PC-3 (cell line): ENCODE data around the gene IQSEC1. TPM values are rescaled to one million over a fixed set of nuclear protein-coding genes. Genes with fewer than 3 reads are reported as not detected.

Experiments used
- ATAC-seq: fragments of 200-7000 bp; cut with Tn5 transposase; 2 replicates; pipeline ENCODE4 v1.9.1; 2020; ENCODE audit warnings: mild to moderate bottlenecking, moderate library complexity
- BruUV-seq: library from RNA; stranded (reverse); fragments of 400-500 nt; replicated peaks from 2 replicates; lab custom pipeline; 2021; lab: Mats Ljungman, UMichigan
- CTCF ChIA-PET: fragments of 300-600 bp; sonication (Branson Sonifier 250); formaldehyde crosslinking; loops from one replicate; lab custom pipeline; 2022; ENCODE audit warnings: antibody characterized with exemption; lab: Charles Lee
- POLR2A ChIA-PET: fragments of 300-600 bp; sonication (Branson Sonifier 250); formaldehyde crosslinking; loops from one replicate; lab custom pipeline; 2022; ENCODE audit warnings: antibody characterized with exemption; ENCODE audit not compliant: unreplicated experiment; lab: Charles Lee
- DNase-seq: peaks from one replicate; pipeline ENCODE4 v3.0.0-alpha.2; 2015
- H2AFZ ChIP-seq: fragments of 300-600 bp; sonication (generic); 2 replicates; pipeline ENCODE4 v1.6.0; 2016; ENCODE audit warnings: antibody characterized with exemption, low read length
- H3F3A ChIP-seq: fragments of 300-600 bp; sonication (generic); one replicate; pipeline ENCODE4 v1.6.0; 2017; ENCODE audit warnings: antibody characterized with exemption, low read length, control low read depth, mild to moderate bottlenecking; ENCODE audit not compliant: unreplicated experiment
- H3K27ac ChIP-seq: fragments of 300-600 bp; sonication (generic); 2 replicates; pipeline ENCODE4 v1.5.1; 2016; ENCODE audit warnings: mild to moderate bottlenecking, low read length
- H3K27me3 ChIP-seq: fragments of 300-600 bp; sonication (generic); 2 replicates; pipeline ENCODE4 v1.6.1; 2016; ENCODE audit warnings: low read length, mixed read lengths
- H3K36me3 ChIP-seq: fragments of 300-600 bp; sonication (generic); 2 replicates; pipeline ENCODE4 v1.6.1; 2016; ENCODE audit warnings: low read depth, mixed run types, low read length, mixed read lengths
- H3K4me1 ChIP-seq: fragments of 300-600 bp; sonication (generic); 2 replicates; pipeline ENCODE4 v1.5.1; 2016; ENCODE audit warnings: low read length; ENCODE audit not compliant: insufficient read depth
- H3K4me2 ChIP-seq: fragments of 300-600 bp; sonication (generic); 2 replicates; pipeline ENCODE4 v1.6.0; 2016; ENCODE audit warnings: low read length
- H3K4me3 ChIP-seq: fragments of 300-600 bp; sonication (generic); 2 replicates; pipeline ENCODE4 v1.5.1; 2016; ENCODE audit warnings: mild to moderate bottlenecking, low read length, mixed read lengths
- H3K79me2 ChIP-seq: fragments of 300-600 bp; sonication (generic); 2 replicates; pipeline ENCODE4 v1.6.1; 2017; ENCODE audit warnings: low read length, mixed read lengths
- H3K9ac ChIP-seq: fragments of 300-600 bp; sonication (generic); 2 replicates; pipeline ENCODE4 v1.6.0; 2016; ENCODE audit warnings: mild to moderate bottlenecking, low read length
- H3K9me2 ChIP-seq: fragments of 300-600 bp; sonication (generic); replicated peaks from 2 replicates; pipeline ENCODE4 v1.6.1; 2016; ENCODE audit warnings: mixed run types, low read length, mixed read lengths
- H3K9me3 ChIP-seq: fragments of 300-600 bp; sonication (generic); 2 replicates; pipeline ENCODE4 v1.6.1; 2016; ENCODE audit warnings: low read length, mixed read lengths
- H4K20me1 ChIP-seq: fragments of 300-600 bp; sonication (generic); 2 replicates; pipeline ENCODE4 v1.6.1; 2016; ENCODE audit warnings: low read length, mixed read lengths
- EZH2 ChIP-seq: fragments of 300-600 bp; sonication (generic); IDR thresholded peaks from one replicate; pipeline ENCODE4 v1.6.1; 2017; ENCODE audit warnings: antibody characterized with exemption, mild to moderate bottlenecking, low read length; ENCODE audit not compliant: unreplicated experiment
- EZH2phosphoT487 ChIP-seq: fragments of 300-600 bp; sonication (generic); IDR thresholded peaks from 2 replicates; pipeline ENCODE4 v1.6.1; 2018; ENCODE audit warnings: mild to moderate bottlenecking, antibody characterized with exemption, low read length, borderline replicate concordance
- intact Hi-C: fragments of 100-400 bp; cut with micrococcal nuclease; formaldehyde crosslinking; loops from 2 replicates; pipeline ENCODE4 v1.9.0; 2023
- total RNA-seq: library from RNA; depleted of rRNA; stranded (reverse); fragments of >200 nt; gene quantifications from 2 replicates; pipeline ENCODE4 v1.2.3, GENCODE V29; 2014
- TF ChIP-seq, protein P1 (sequence below): fragments of 300-600 bp; sonication (generic); conservative IDR thresholded peaks from 2 replicates; pipeline ENCODE4 v1.5.1; 2017; ENCODE audit warnings: antibody characterized with exemption, low read depth, mild to moderate bottlenecking, low read length

The IQSEC1 gene
- total RNA-seq, 1 experiment from 2014 or later, result 37.9 TPM

GRCh38 chr3:12956316-12956660 is 116.9 kb downstream of the IQSEC1 start:
- no peak overlapping the region for H3K27ac ChIP-seq
- no peak overlapping the region for H2AFZ ChIP-seq
- H3K27me3 ChIP-seq, result no peaks in the 10 kb centered on the region
- no peak overlapping the region for H3K4me2 ChIP-seq
- H4K20me1 ChIP-seq, result 0 out of 2 replicates have a peak, but pooled peaks cover 8% of the 10 kb centered on the region
- TF ChIP-seq, protein P1, sequence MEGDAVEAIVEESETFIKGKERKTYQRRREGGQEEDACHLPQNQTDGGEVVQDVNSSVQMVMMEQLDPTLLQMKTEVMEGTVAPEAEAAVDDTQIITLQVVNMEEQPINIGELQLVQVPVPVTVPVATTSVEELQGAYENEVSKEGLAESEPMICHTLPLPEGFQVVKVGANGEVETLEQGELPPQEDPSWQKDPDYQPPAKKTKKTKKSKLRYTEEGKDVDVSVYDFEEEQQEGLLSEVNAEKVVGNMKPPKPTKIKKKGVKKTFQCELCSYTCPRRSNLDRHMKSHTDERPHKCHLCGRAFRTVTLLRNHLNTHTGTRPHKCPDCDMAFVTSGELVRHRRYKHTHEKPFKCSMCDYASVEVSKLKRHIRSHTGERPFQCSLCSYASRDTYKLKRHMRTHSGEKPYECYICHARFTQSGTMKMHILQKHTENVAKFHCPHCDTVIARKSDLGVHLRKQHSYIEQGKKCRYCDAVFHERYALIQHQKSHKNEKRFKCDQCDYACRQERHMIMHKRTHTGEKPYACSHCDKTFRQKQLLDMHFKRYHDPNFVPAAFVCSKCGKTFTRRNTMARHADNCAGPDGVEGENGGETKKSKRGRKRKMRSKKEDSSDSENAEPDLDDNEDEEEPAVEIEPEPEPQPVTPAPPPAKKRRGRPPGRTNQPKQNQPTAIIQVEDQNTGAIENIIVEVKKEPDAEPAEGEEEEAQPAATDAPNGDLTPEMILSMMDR, result no peak
- TF ChIP-seq EZH2, result no peak
- no peak for TF ChIP-seq EZH2phosphoT487
- no peaks in the 10 kb centered on the region for H3F3A ChIP-seq
- no peak overlapping the region for H3K4me3 ChIP-seq
- H3K79me2 ChIP-seq, result peaks cover 56% of the 10 kb centered on the region
- H3K9me3 ChIP-seq, result no peaks in the 10 kb centered on the region
- H3K4me1 ChIP-seq, result no peaks in the 10 kb centered on the region
- DNase-seq (no peak), ATAC-seq (no peak)
- intact Hi-C loops, result no loop called here
- no peak overlapping the region for H3K9ac ChIP-seq
- H3K36me3 ChIP-seq, result no peaks in the 10 kb centered on the region
- BruUV-seq, result no TSS peak
- ChIA-PET POLR2A (no interaction called here), CTCF (no interaction called here)
- H3K9me2 ChIP-seq, result no peaks in the 10 kb centered on the region

DNA sequence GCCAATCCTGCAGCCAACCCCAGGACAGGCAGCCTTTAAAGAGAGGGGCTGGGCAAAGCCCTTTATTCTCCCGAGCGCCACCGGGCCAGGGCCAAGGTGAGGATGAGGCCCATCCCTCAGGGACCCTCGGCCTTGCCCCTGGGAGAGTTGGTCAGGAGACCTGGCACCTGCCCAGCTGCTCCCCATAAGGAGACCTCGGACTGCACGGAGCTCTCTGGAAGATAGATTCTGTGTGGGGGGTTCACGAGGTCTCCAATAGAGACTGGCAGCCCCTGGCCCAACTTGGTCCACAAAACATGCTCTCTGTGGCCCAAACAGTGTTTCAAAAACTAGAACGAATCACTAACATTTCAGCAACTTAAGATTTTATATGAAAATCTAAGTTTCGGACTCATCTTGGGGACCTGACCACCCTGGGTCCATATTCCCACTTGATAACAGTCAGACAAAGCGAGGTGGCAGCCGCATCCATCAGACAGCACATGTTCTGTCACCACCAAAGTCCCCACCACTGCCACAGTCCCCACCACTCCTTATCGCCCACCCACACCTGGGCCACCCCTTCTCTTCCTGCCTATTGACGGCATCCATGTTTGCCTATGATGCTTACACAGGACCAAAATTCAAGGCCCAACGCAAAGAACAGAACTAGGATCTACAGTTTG is 117.4 kb downstream of the IQSEC1 start:
- H3K4me2 ChIP-seq, result no peak overlapping the region
- H3K36me3 ChIP-seq, result no peaks in the 10 kb centered on the region
- H3K9me3 ChIP-seq, result no peaks in the 10 kb centered on the region
- POLR2A ChIA-PET, result no interaction called here
- H3K27me3 ChIP-seq, result no peaks in the 10 kb centered on the region
- DNase-seq (no peak), ATAC-seq (no peak)
- TF ChIP-seq, protein P1, result no peak
- TF ChIP-seq EZH2phosphoT487 (no peak), EZH2 (no peak)
- H3K79me2 ChIP-seq, result peaks cover 51% of the 10 kb centered on the region
- H3K9ac ChIP-seq, result no peak overlapping the region
- CTCF ChIA-PET, result no interaction called here
- no peaks in the 10 kb centered on the region for H3F3A ChIP-seq
- H2AFZ ChIP-seq, result no peak overlapping the region
- H4K20me1 ChIP-seq, result 0 out of 2 replicates have a peak, but pooled peaks cover 8% of the 10 kb centered on the region
- H3K9me2 ChIP-seq, result no peaks in the 10 kb centered on the region
- no TSS peak for BruUV-seq
- H3K27ac ChIP-seq, result no peak overlapping the region
- no peaks in the 10 kb centered on the region for H3K4me1 ChIP-seq
- H3K4me3 ChIP-seq, result no peak overlapping the region
- intact Hi-C loops, result no loop called here

- peak; percentile 48; the same call in 1 of the 2 replicates for ATAC-seq
These were observed 118.2 kb downstream of the IQSEC1 start for GRCh38 chr3:12954891-12955650.

More at GRCh38 chr3:12954891-12955650, 118.2 kb downstream of the IQSEC1 start:
- H2AFZ ChIP-seq, result no peak overlapping the region
- H3K9me2 ChIP-seq, result no peaks in the 10 kb centered on the region
- no peaks in the 10 kb centered on the region for H3K27me3 ChIP-seq
- H4K20me1 ChIP-seq, result 0 out of 2 replicates have a peak, but pooled peaks cover 8% of the 10 kb centered on the region
- H3K9ac ChIP-seq, result no peak overlapping the region
- CTCF ChIA-PET, result no interaction called here
- no peaks in the 10 kb centered on the region for H3K36me3 ChIP-seq
- no peak overlapping the region for H3K4me2 ChIP-seq
- H3K9me3 ChIP-seq, result no peaks in the 10 kb centered on the region
- H3K4me3 ChIP-seq, result no peak overlapping the region
- H3K79me2 ChIP-seq, result peaks cover 50% of the 10 kb centered on the region
- DNase-seq, result no peak
- TF ChIP-seq, protein P1, result no peak
- TF ChIP-seq EZH2 (no peak), EZH2phosphoT487 (no peak)
- H3F3A ChIP-seq, result no peaks in the 10 kb centered on the region
- no TSS peak for BruUV-seq
- intact Hi-C loops, result no loop called here
- H3K4me1 ChIP-seq, result no peaks in the 10 kb centered on the region
- H3K27ac ChIP-seq, result no peak overlapping the region
- POLR2A ChIA-PET, result no interaction called here
